Measurements from ENCODE around the gene ZFYVE9.

GRCh38 chr1:52356818-52357355 is 215.0 kb downstream of the ZFYVE9 start:
- TF ChIP-seq CTCF (IDR thresholded peaks at IDR 0.05; ENCODE audit: borderline replicate concordance, extremely low read depth, low read length, poor library complexity, severe bottlenecking) (no peak), EZH2 (IDR thresholded peaks at IDR 0.05; ENCODE audit: borderline replicate concordance, low read depth, low read length, severe bottlenecking) (no peak)

Data from DND-41 (cell line).